Measurements from ENCODE around the gene EPS8.

Gene EPS8

GRCh38 chr12:15601210-15601800 is 187.9 kb downstream of the EPS8 start:
- H3K4me3 ChIP-seq (ENCODE audit: low read depth, low read length): no peak overlapping the region
- no peak for TF ChIP-seq CTCF (IDR thresholded peaks at IDR 0.05; ENCODE audit: borderline replicate concordance, insufficient read depth, low read depth, low read length)

- no peak overlapping the region for H3K4me3 ChIP-seq (ENCODE audit: low read depth, low read length)
- TF ChIP-seq CTCF (IDR thresholded peaks at IDR 0.05; ENCODE audit: borderline replicate concordance, insufficient read depth, low read depth, low read length): no peak
Measured at GRCh38 chr12:15600223-15600935, 188.8 kb downstream of the EPS8 start.

GRCh38 chr12:15599266-15600037 is 189.7 kb downstream of the EPS8 start:
- TF ChIP-seq CTCF (IDR thresholded peaks at IDR 0.05; ENCODE audit: borderline replicate concordance, insufficient read depth, low read depth, low read length): no peak
- no peak overlapping the region for H3K4me3 ChIP-seq (ENCODE audit: low read depth, low read length)

- no peak for TF ChIP-seq CTCF (IDR thresholded peaks at IDR 0.05; ENCODE audit: borderline replicate concordance, insufficient read depth, low read depth, low read length)
- H3K4me3 ChIP-seq (ENCODE audit: low read depth, low read length): no peak overlapping the region
Measured at GRCh38 chr12:15597125-15597830, 191.9 kb downstream of the EPS8 start.

- H3K4me3 ChIP-seq (ENCODE audit: low read depth, low read length): no peak overlapping the region
- TF ChIP-seq CTCF (IDR thresholded peaks at IDR 0.05; ENCODE audit: borderline replicate concordance, insufficient read depth, low read depth, low read length): no peak
Measured at GRCh38 chr12:15596174-15596573, 193.0 kb downstream of the EPS8 start.

GRCh38 chr12:15592934-15593333 is 196.3 kb downstream of the EPS8 start:
- H3K4me3 ChIP-seq (ENCODE audit: low read depth, low read length): no peak overlapping the region
- no peak for TF ChIP-seq CTCF (IDR thresholded peaks at IDR 0.05; ENCODE audit: borderline replicate concordance, insufficient read depth, low read depth, low read length)

Data from GM12875 (cell line).